ENCODE measurements around the gene NR5A2. TPM values are rescaled to one million over a fixed set of nuclear protein-coding genes. Genes with fewer than 3 reads are reported as not detected.

The NR5A2 gene
- total RNA-seq, 1 experiment from 2014 or later = 4.7 TPM

DNA sequence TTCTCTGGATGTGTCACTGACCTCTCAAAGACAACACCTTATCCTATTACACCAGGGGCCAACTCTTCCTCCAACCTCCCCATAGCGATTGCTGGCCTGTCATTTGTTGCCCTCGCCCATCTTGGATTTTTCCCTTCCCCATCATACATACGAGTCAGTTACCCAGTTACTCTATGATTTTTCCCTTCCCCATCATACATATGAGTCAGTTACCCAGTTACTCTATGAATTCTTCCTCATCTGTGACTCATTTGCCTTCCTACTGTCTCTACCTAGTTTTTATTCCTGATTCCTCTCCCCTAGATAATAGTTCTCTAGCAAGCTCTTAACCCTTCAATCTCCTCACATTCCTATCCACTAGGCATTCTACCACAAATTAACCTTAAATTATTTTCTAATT, 178.8 kb downstream of the NR5A2 start:
- Histone ChIP-seq H2BK12ac (ENCODE audit: insufficient read length, low read depth, low read length) (no peak overlapping the region), H3K27me3 (ENCODE audit: insufficient read depth, low read length) (no peaks in the 10 kb centered on the region), H2BK5ac (ENCODE audit: insufficient read length, low read length) (no peak overlapping the region), H2BK15ac (ENCODE audit: low read depth, low read length) (no peak overlapping the region), H3K79me2 (ENCODE audit: insufficient read depth, low read length) (no peaks in the 10 kb centered on the region), H4K5ac (ENCODE audit: insufficient read length, low read depth, low read length) (no peak overlapping the region), H3K14ac (ENCODE audit: insufficient read depth, low read length) (no peak overlapping the region), H3K4me2 (ENCODE audit: insufficient read depth, insufficient read length, low read length) (no peak overlapping the region), H2BK20ac (ENCODE audit: low read depth, low read length, poor library complexity, severe bottlenecking) (no peak overlapping the region), H3K4ac (ENCODE audit: low read depth, low read length) (no peak overlapping the region), H4K8ac (replicated peaks; ENCODE audit: insufficient read length, low read depth, low read length) (no peak overlapping the region), H3K9me3 (ENCODE audit: control insufficient read depth, low read depth, low read length) (no peaks in the 10 kb centered on the region), H3K9ac (ENCODE audit: extremely low read depth, insufficient read length, low read length) (no peak overlapping the region), H2AFZ (ENCODE audit: low read length) (no peak overlapping the region), H2BK120ac (ENCODE audit: low read depth, low read length, poor library complexity, severe bottlenecking) (no peak overlapping the region), H3T11ph (ENCODE audit: low read length) (no peak overlapping the region), H4K20me1 (ENCODE audit: control insufficient read depth, insufficient read depth, insufficient read length) (no peaks in the 10 kb centered on the region), H3K18ac (ENCODE audit: insufficient read length, low read depth, low read length) (no peak overlapping the region), H2AK5ac (ENCODE audit: insufficient read length, low read length) (no peak overlapping the region), H3K23me2 (ENCODE audit: insufficient read length, low read depth, low read length, poor library complexity, severe bottlenecking) (no peaks in the 10 kb centered on the region), H3K79me1 (ENCODE audit: insufficient read depth, low read depth, low read length, poor library complexity, severe bottlenecking) (no peaks in the 10 kb centered on the region), H3K23ac (ENCODE audit: insufficient read length, low read depth, low read length) (no peak overlapping the region), H3K56ac (ENCODE audit: insufficient read length, low read depth, low read length) (no peak overlapping the region), H4K91ac (ENCODE audit: insufficient read length, low read depth, low read length) (no peak overlapping the region), H3K4me1 (ENCODE audit: insufficient read depth, low read length) (no peaks in the 10 kb centered on the region), H3K27ac (ENCODE audit: insufficient read length, low read depth, low read length) (no peak overlapping the region)
- no peaks in the 10 kb centered on the region; a peak in 1 of 5 replicates for H3K9me3 Mint-ChIP-seq
- TF ChIP-seq, protein P1, sequence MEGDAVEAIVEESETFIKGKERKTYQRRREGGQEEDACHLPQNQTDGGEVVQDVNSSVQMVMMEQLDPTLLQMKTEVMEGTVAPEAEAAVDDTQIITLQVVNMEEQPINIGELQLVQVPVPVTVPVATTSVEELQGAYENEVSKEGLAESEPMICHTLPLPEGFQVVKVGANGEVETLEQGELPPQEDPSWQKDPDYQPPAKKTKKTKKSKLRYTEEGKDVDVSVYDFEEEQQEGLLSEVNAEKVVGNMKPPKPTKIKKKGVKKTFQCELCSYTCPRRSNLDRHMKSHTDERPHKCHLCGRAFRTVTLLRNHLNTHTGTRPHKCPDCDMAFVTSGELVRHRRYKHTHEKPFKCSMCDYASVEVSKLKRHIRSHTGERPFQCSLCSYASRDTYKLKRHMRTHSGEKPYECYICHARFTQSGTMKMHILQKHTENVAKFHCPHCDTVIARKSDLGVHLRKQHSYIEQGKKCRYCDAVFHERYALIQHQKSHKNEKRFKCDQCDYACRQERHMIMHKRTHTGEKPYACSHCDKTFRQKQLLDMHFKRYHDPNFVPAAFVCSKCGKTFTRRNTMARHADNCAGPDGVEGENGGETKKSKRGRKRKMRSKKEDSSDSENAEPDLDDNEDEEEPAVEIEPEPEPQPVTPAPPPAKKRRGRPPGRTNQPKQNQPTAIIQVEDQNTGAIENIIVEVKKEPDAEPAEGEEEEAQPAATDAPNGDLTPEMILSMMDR (conservative IDR thresholded peaks at IDR 0.05) = no peak
- no peak for DNase-seq
- no peaks in the 10 kb centered on the region for H3K36me3 Mint-ChIP-seq (ENCODE audit: insufficient read depth in 1 of 3, low read depth in 3 of 3)
- no CpG with 5 or more reads among the region's 3 CpGs for WGBS (ENCODE audit: extremely low coverage, insufficient read length, low lambda C conversion rate)
- no peak overlapping the region for H3K4me3 Mint-ChIP-seq
- H3K4me1 Mint-ChIP-seq = no peaks in the 10 kb centered on the region
- no peaks in the 10 kb centered on the region; the same call in 1 of the 2 replicates for H3K27me3 Mint-ChIP-seq (ENCODE audit: low read depth)
- no peak overlapping the region for H3K27ac Mint-ChIP-seq

Data from H9 (cell line).